Stimulated activated CD4-positive, alpha-beta T cell treated with anti-CD3 and anti-CD28 coated beads, Interleukin-2, amount 100 ng/mL, for 48 hours (primary cell): ENCODE measurements around the gene PHETA1.

ENCODE experiments used
- DNase-seq, 2 donors: peaks; one replicate each; pipeline ENCODE4 v3.0.0-alpha.2; 2020

Gene PHETA1

GRCh38 chr12:111368291-111368787 is 556 bp downstream of the PHETA1 start:
- DNase-seq, result no peak

- DNase-seq, result no peak
Measured at GRCh38 chr12:111367661-111368221, 1.2 kb downstream of the PHETA1 start.

GRCh38 chr12:111366583-111366982 is 2.3 kb downstream of the PHETA1 start:
- DNase-seq, result no peak

- no peak for DNase-seq
Measured at GRCh38 chr12:111366075-111366474, 2.8 kb downstream of the PHETA1 start.

- no peak for DNase-seq
Measured at GRCh38 chr12:111363578-111363977, 5.3 kb downstream of the PHETA1 start.

GRCh38 chr12:111362687-111363475 is 6.0 kb downstream of the PHETA1 start:
- DNase-seq, result no peak

GRCh38 chr12:111361717-111362576 is 6.9 kb downstream of the PHETA1 start:
- DNase-seq, result no peak

- DNase-seq, result no peak
Measured at GRCh38 chr12:111361073-111361716, 7.7 kb downstream of the PHETA1 start.

- no peak for DNase-seq
Measured at GRCh38 chr12:111360325-111360930, 8.5 kb downstream of the PHETA1 start.

GRCh38 chr12:111359914-111360276 is 9.0 kb downstream of the PHETA1 start:
- DNase-seq, result no peak

- DNase-seq, result peak; percentile 31 to 36
Measured at GRCh38 chr12:111359231-111359913, 9.5 kb downstream of the PHETA1 start.

- DNase-seq, result no peak
Measured at GRCh38 chr12:111355201-111355925, 13.5 kb downstream of the PHETA1 start.

GRCh38 chr12:111354511-111354910 is 14.4 kb downstream of the PHETA1 start:
- DNase-seq, result no peak

- DNase-seq, result no peak
Measured at GRCh38 chr12:111353603-111354295, 15.1 kb downstream of the PHETA1 start.

- DNase-seq, result no peak
Measured at GRCh38 chr12:111353026-111353425, 15.9 kb downstream of the PHETA1 start.

- DNase-seq, result no peak
Measured at GRCh38 chr12:111352296-111352993, 16.4 kb downstream of the PHETA1 start.

- DNase-seq, result no peak
Measured at GRCh38 chr12:111351026-111351425, 17.9 kb downstream of the PHETA1 start.

GRCh38 chr12:111349748-111350520 is 19.0 kb downstream of the PHETA1 start:
- no peak for DNase-seq

- no peak for DNase-seq
Measured at GRCh38 chr12:111349101-111349747, 19.7 kb downstream of the PHETA1 start.
